Activated gamma-delta T cell (primary cell): Measurements from ENCODE around the gene FAR2.
"Not testable (repeated sequence)": the region's sequence is repeated elsewhere in the genome, so short reads cannot be mapped to it uniquely, and the experiment has no call there.

Experiments used
- DNase-seq: peaks from one replicate; lab custom pipeline; 2025; lab: John Stamatoyannopoulos, UW

The FAR2 gene

DNA sequence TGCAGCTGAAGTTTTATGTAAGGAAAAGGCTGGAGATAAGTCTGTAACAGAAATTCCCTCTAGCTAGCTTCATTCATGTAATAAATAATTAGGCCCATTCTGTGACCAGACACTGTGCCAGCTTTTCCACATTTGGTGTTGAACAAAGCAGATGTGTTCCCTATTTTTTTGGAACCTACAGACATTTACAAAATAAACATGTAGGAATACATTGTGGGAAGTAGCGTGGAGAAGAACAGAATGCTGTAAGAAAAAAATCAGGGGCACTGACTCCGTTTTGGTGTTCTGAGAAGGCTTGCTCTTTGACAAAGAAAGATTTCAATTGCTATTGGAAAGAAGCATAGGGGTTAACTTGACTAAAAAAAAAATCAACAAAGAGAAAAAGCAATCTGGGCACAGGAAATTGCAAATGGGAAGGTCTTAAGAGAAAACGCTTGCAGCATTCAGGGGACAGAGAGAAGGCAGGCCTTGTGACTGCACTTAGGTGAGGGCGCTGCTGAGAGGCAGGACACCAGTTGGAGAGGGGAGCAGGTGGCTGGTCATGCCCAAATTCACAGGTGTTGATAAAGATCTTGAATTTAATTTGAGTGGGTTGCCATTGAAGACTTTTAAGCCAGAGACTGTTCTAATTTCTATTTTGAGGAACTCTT is 4.0 kb downstream of the FAR2 start:
- DNase-seq: no peak

DNA sequence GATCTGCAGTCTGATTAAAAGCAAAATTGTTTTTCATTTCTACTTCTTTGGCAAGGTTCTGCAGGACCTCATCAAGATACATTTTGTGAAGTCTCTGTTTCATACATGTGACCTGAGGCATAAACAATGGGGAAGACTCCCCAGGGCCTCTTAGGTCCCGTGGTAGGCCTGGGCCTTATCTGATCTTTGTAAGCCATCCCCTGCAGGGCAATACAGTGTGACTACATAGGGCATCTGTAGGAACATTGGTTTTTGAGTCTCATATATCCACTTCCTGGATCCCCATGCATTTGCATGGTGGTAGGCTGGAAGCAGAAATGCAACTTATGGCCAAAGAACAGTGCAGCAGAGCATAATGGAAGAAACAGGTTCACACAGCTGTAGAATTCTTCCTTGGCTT is 6.0 kb downstream of the FAR2 start:
- no peak for DNase-seq

- DNase-seq: no peak
These were observed 8.4 kb downstream of the FAR2 start for GRCh38 chr12:29157486-29157946.

DNA sequence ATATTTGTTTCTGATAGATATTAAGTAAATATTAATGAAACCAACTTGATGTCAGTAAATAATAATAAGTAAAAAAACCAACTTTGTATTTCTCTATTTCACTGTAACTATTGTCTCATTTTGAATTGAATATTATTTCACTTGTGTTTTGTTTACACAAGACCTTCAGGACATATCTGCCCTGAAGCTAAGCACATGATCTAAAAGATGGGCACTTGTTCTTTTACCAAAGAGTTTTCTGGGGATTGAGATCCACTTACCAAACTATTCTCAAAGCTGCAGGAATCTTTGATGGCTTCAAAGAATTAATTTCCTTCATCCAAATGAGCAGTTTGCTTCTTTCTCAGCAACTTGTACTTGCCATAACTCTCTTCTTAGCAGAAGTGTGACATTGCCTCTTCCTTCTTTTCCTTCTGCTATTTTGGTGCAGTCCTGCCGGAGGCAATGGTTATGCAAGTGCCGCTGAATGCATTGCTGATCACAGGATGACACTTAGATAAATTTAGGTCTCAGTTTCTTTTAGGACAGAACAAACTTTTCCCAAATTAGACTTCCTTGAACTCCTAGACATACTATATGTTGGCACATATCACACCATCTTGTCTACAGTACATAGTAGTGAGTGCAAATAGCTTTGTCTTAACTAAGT is 9.2 kb downstream of the FAR2 start:
- no peak for DNase-seq

DNA sequence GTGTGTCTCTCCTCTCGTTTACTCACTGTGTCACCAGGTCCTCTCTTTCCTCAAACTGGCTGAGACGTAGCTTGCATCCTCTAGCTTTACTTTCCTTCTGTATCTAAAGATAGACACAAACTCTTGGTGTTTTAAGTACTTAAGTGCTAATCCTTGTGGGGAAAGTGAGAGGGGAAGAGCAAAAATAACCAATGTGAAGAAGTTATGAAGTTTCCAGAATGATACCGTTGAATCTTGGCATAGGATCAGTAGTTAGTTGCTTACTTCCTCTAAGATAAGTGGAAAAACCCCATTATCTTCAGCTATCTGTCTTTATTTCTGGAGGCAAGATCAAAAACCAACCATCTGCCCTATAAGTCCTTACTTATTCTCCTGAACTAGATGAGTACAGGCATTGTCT is 10.6 kb downstream of the FAR2 start:
- no peak for DNase-seq

DNA sequence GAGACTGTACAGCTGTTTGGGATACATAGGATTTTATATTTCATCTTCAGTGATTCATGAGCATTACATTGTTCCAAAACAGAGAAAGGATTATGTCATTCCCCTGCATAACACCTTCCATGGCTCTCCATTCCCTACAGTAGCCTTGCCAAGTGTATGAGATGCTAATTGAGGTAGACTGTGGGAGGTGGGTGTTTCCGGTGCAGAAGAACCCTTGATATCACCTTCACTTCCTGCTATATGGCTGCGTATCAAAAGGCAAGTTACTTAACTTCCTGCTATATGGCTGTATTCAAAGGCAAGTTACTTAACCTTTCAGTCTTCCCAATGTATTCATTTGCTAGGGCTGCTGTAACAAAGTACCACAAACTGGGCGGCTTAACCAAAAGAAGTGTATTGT is 11.2 kb downstream of the FAR2 start:
- no peak for DNase-seq

- no peak for DNase-seq
These were observed 14.1 kb downstream of the FAR2 start for GRCh38 chr12:29163146-29163545.

DNA sequence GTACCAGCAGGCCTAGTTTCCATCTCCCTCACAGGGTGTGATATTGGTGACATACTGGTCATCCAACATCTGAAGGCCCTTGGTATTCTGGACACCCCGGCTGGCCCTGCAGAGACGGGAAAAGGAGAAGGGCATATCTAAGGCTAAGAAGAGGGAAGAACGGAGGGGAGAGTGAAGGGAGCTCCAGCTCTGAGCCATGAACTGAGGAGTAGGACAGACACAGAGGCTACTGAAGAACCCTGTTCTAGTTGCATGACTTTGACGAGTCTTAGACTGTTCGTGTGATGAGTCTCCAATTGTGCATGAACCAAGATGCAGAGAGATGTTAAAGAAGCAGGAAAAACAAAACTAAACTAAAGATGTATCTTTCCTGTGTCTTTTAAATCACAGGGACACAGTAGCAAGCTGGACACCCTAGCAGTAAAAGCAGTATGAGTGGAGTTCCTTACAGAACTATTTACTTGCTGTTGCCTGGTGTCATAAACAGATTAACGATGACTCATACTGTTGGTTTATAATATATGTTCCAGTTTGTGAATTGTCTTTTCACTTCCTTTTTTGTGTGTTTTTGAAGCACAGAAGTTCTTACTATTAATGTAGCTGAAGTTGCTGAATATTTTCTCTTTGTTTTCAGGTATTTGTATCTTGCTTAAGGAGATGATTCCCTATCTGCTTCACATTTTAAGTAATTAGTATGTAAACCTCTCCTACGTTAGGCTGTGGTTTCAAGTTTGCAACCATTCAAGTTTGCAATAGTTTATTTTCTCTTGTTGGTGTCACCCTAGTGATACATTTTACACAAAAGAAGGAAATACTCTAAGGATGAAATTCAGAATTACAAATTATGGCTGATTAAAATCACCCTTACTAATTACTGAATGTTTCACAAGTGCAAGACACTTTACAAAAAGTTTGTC is 15.7 kb downstream of the FAR2 start:
- DNase-seq: no peak

- DNase-seq: no peak
These were observed 18.4 kb downstream of the FAR2 start for GRCh38 chr12:29167445-29167844.

- no peak for DNase-seq
These were observed 18.9 kb downstream of the FAR2 start for GRCh38 chr12:29167988-29168387.

DNA sequence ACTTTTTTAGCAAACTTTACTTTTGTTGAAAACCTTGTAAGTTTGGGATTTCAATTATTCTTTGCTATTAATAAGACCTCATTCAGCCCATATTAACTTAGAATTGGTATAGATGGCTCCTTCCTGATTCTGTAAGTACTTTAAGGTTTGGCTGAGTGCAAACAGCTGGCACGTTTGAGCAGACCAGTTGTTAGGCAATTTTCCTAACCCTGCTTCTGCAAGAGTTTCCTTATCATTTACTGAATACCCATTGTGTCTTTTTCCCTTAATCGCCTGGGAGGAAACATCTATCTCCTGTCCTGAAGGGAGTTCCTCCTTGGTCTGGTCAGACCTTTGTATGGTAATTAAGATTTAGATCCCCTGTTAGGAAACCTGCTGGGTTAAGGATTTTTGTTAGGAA is 20.9 kb downstream of the FAR2 start:
- DNase-seq: not testable (repeated sequence)

DNA sequence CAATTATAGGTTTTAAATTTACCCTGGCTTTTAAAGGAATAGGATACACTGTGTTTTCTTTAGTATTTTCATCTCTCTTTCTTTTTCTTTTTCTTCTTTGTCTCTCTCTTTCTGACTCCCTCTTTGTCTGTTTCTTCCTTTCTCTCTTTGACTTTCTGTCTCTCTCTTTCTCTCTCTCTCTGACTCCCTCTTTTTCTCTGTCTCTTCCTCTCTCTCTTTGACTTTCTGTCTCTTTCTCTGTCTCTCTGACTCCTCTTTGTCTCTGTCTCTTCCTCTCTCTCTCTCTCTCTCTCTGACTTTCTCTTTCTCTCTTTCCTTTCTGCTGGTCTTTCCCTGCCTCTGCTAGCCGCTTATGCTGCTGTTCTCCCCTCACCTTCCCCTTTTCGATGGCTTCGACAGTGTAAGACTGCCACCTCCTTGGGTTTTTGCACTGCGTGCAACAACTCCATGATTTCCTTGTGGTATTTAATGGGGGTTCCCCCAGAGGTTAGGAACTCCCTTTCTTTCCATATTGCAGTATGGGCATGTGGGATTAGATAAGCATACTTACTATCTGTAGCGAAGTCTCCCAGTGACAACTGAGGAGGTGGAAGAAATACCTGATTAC is 21.5 kb downstream of the FAR2 start:
- DNase-seq: not testable (repeated sequence)

- DNase-seq: no peak
These were observed 22.6 kb downstream of the FAR2 start for GRCh38 chr12:29171421-29172258.

- DNase-seq: no peak
These were observed 27.9 kb downstream of the FAR2 start for GRCh38 chr12:29176941-29177340.

DNA sequence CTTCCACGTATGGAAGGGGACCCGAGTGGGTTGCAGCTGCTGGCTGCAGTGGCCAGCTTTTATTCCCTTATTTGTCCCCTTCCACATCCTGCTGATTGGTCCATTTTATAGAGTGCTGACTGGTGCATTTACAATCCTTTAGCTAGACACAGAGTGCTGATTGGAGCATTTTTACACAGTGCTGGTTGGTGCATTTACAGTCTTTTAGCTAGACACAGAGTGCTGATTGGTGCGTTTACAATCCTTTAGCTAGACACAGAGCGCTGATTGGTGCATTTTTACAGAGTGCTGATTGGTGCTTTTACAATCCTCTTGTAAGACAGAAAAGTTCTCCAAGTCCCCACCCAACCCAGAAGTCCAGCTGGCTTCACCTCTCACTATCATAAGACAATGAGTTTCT is 33.2 kb downstream of the FAR2 start:
- not testable (repeated sequence) for DNase-seq

DNA sequence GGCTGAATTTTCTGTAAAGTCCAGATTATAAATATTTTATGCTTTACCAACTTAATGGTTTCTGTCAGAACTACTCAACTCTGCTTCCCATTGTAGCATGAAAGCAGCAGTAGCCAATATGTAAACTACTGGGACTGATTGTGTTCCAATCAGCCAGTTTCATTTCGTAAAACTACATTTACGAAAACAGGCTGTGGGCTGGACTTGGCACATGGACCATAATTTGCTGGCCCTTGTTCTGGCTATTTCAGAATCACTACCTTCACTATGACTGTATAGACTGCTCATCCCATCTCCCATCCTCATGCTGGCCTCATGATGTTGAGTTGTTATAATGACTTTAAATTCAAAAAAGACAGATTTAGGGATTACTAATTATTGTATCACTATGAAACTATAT is 38.7 kb downstream of the FAR2 start:
- DNase-seq: no peak

GRCh38 chr12:29191267-29191850 is 42.3 kb downstream of the FAR2 start:
- no peak for DNase-seq

- DNase-seq: no peak
These were observed 49.8 kb downstream of the FAR2 start for GRCh38 chr12:29198901-29199300.

- DNase-seq: no peak
These were observed 51.5 kb downstream of the FAR2 start for GRCh38 chr12:29200586-29200985.

DNA sequence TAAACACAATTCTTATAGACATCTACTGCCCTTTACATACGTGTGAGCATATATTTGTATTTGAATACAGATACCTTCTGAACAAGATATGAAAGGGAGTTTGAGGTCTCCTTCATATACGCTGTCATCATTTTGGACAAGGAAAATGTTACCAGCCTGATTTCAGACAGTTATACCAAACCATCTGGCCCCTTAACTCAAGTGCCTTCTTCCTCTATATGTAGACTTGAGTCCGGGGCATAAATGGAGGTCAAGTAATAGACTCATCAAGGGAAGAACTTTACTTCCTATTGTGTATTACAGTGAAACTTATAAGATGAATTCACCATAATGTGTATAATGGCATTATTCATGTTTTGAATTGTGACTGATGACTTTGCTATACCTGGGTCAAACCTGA is 52.2 kb downstream of the FAR2 start:
- DNase-seq: no peak

DNA sequence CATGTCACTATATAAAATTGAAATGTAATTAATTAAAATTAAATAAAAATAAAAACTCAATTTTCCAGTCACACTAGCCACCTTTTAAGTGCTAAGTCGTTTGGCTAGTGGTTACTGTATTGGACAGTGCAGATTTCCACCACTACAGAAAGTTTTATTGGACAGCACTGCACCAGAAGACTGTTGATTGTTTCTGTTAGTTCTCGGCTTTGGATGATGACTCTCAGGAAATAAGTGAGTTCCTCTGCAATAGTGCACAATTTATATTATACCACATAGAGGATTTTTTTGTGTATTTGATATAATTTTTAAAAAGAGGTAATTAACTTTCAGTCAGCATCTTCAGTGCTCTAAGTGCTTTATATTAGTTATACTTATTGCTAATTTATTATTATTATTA is 52.7 kb downstream of the FAR2 start:
- DNase-seq: no peak
